CD4-positive, alpha-beta T cell treated with Interleukin-2 at 100 ng/mL for 4 hours (primary cell): Measurements from ENCODE around the gene RBM28.
"Not testable (repeated sequence)": the region's sequence is repeated elsewhere in the genome, so short reads cannot be mapped to it uniquely, and the experiment has no call there.

ENCODE experiments used
- DNase-seq: peaks from one replicate; pipeline ENCODE4 v3.0.0-alpha.2; 2020; ENCODE audit warnings: low spot score

RBM28 gene

GRCh38 chr7:128347647-128348097 lies 4.0 kb upstream of the RBM28 start:
- peak; percentile 35 for DNase-seq

GRCh38 chr7:128344431-128344774 lies 695 bp upstream of the RBM28 start:
- DNase-seq: no peak

GRCh38 chr7:128341733-128342132 lies 2.0 kb downstream of the RBM28 start:
- DNase-seq: no peak

- no peak for DNase-seq
Observed at GRCh38 chr7:128335730-128336129, 8.0 kb downstream of the RBM28 start.

- no peak for DNase-seq
Observed at GRCh38 chr7:128324368-128324680, 19.4 kb downstream of the RBM28 start.

GRCh38 chr7:128323459-128324367 lies 20.0 kb downstream of the RBM28 start:
- no peak for DNase-seq

- DNase-seq: no peak
Observed at GRCh38 chr7:128323040-128323439, 20.7 kb downstream of the RBM28 start.

GRCh38 chr7:128322040-128322643 lies 21.6 kb downstream of the RBM28 start:
- DNase-seq: peak; percentile 41

GRCh38 chr7:128321044-128321422 lies 22.7 kb downstream of the RBM28 start:
- DNase-seq: no peak

GRCh38 chr7:128318691-128319090 lies 25.0 kb downstream of the RBM28 start:
- no peak for DNase-seq

- DNase-seq: no peak
Observed at GRCh38 chr7:128311013-128311412, 32.7 kb downstream of the RBM28 start.

GRCh38 chr7:128310499-128310898 lies 33.2 kb downstream of the RBM28 start:
- DNase-seq: no peak

GRCh38 chr7:128309976-128310375 lies 33.7 kb downstream of the RBM28 start:
- no peak for DNase-seq

- no peak for DNase-seq
Observed at GRCh38 chr7:128309124-128309523, 34.6 kb downstream of the RBM28 start.

GRCh38 chr7:128307061-128307460 lies 36.6 kb downstream of the RBM28 start:
- no peak for DNase-seq

GRCh38 chr7:128304212-128304611 lies 39.5 kb downstream of the RBM28 start:
- no peak for DNase-seq

GRCh38 chr7:128303643-128304042 lies 40.1 kb downstream of the RBM28 start:
- DNase-seq: no peak

GRCh38 chr7:128303133-128303532 lies 40.6 kb downstream of the RBM28 start:
- DNase-seq: no peak

GRCh38 chr7:128302139-128302538 lies 41.6 kb downstream of the RBM28 start:
- no peak for DNase-seq

- DNase-seq: no peak
Observed at GRCh38 chr7:128299109-128299607, 44.5 kb downstream of the RBM28 start.

- not testable (repeated sequence) for DNase-seq
Observed at GRCh38 chr7:128298004-128298403, 45.7 kb downstream of the RBM28 start.

GRCh38 chr7:128287556-128287955 lies 56.2 kb downstream of the RBM28 start:
- DNase-seq: no peak

GRCh38 chr7:128284102-128284501 lies 59.6 kb downstream of the RBM28 start:
- DNase-seq: no peak
